A549 treated with CpdA at 1 μM for 4 hours (cell line): ENCODE measurements around the gene TTC21B. TPM values are rescaled to one million over a fixed set of nuclear protein-coding genes. Genes with fewer than 3 reads are reported as not detected.

Experiments used
- total RNA-seq: library from RNA; stranded (reverse); fragments of 200-300 nt; extraction: Qiagen RNA extraction; gene quantifications from 5 replicates; pipeline ENCODE4 v1.2.3, GENCODE V29; 2022; ENCODE audit warnings: low read depth

TTC21B gene
- total RNA-seq, result 4.4 to 6.8 TPM (median 4.7 TPM) in 5 replicates

GRCh38 chr2:165953655-165954606 is at the start of gene TTC21B:
Gene TTC21B (minus strand): TSS chr2:165953776. CDS start chr2:165953705, 71 bp downstream.

Other genes with a start within 250 kb of the TTC21B start
- gene GALNT3, start 159.5 kb downstream of the TTC21B start, total RNA-seq, result not detected in 5 replicates
- not detected in 5 replicates for gene SCN1A, start 174.2 kb upstream of the TTC21B start, total RNA-seq